PC-9 (cell line): ENCODE data around the gene RAP2B. TPM values are rescaled to one million over a fixed set of nuclear protein-coding genes. Genes with fewer than 3 reads are reported as not detected.
A peak's percentile ranks its signal among the peaks of the same experiment; 100 is the strongest.

Experiments
- BruUV-seq: library from RNA; stranded (reverse); fragments of 400-500 nt; replicated peaks from 2 replicates; lab custom pipeline; 2021; lab: Mats Ljungman, UMichigan
- CTCF ChIA-PET: fragments of 300-600 bp; sonication (Branson Sonifier 250); formaldehyde crosslinking; loops from one replicate; lab custom pipeline; 2022; ENCODE audit warnings: antibody characterized with exemption; lab: Charles Lee
- POLR2A ChIA-PET: fragments of 300-600 bp; sonication (Branson Sonifier 250); formaldehyde crosslinking; loops from one replicate; lab custom pipeline; 2022; ENCODE audit warnings: antibody characterized with exemption; ENCODE audit not compliant: unreplicated experiment; lab: Charles Lee
- DNase-seq, 2 experiments: peaks; one replicate each; pipeline versions ENCODE4 v3.0.0 to v3.0.0-alpha.2; 2015 to 2022; ENCODE audit warnings: mixed read lengths in 1 of 2
- H2AFZ ChIP-seq: fragments of 200-600 bp; sonication (generic); 2 replicates; pipeline ENCODE4 v1.8.1; 2017; ENCODE audit warnings: antibody characterized with exemption
- H3F3A ChIP-seq: fragments of 200-600 bp; sonication (generic); 2 replicates; pipeline ENCODE4 v1.8.1; 2017; ENCODE audit warnings: antibody characterized with exemption, mild to moderate bottlenecking, low read depth; ENCODE audit not compliant: insufficient read depth
- H3K27ac ChIP-seq: fragments of 200-600 bp; sonication (generic); 2 replicates; pipeline ENCODE4 v1.6.1; 2016; ENCODE audit warnings: mixed run types
- H3K27me3 ChIP-seq: fragments of 200-600 bp; sonication (generic); 2 replicates; pipeline ENCODE4 v1.6.1; 2016; ENCODE audit warnings: low read depth, mixed run types; ENCODE audit not compliant: insufficient read depth
- H3K36me3 ChIP-seq: fragments of 200-600 bp; sonication (generic); 2 replicates; pipeline ENCODE4 v1.6.1; 2016; ENCODE audit warnings: low read depth, mixed run types
- H3K4me1 ChIP-seq: fragments of 200-600 bp; sonication (generic); replicated peaks from 2 replicates; pipeline ENCODE4 v1.6.1; 2016; ENCODE audit warnings: mixed run types; ENCODE audit not compliant: insufficient read depth
- H3K4me2 ChIP-seq: fragments of 200-600 bp; sonication (generic); 2 replicates; pipeline ENCODE4 v1.6.1; 2017; ENCODE audit warnings: mixed run types
- H3K4me3 ChIP-seq: fragments of 200-600 bp; sonication (generic); 2 replicates; pipeline ENCODE4 v1.6.1; 2016; ENCODE audit warnings: mixed run types
- H3K79me2 ChIP-seq: fragments of 200-600 bp; sonication (generic); 2 replicates; pipeline ENCODE4 v1.6.1; 2017; ENCODE audit warnings: low read depth, mixed run types
- H3K9me2 ChIP-seq: fragments of 200-600 bp; sonication (generic); 2 replicates; pipeline ENCODE4 v1.8.1; 2017; ENCODE audit warnings: mild to moderate bottlenecking; ENCODE audit not compliant: insufficient read depth
- H3K9me3 ChIP-seq: fragments of 200-600 bp; sonication (generic); 2 replicates; pipeline ENCODE4 v1.8.1; 2016; ENCODE audit warnings: low read depth; ENCODE audit not compliant: insufficient read depth
- H4K20me1 ChIP-seq: fragments of 200-600 bp; sonication (generic); 2 replicates; pipeline ENCODE4 v1.8.1; 2017; ENCODE audit not compliant: insufficient read depth
- EZH2 ChIP-seq: fragments of 200-600 bp; sonication (generic); IDR thresholded peaks from 2 replicates; pipeline ENCODE4 v1.8.0; 2017; ENCODE audit warnings: antibody characterized with exemption, low read depth
- intact Hi-C: fragments of 100-400 bp; cut with micrococcal nuclease; formaldehyde crosslinking; loops from one replicate; pipeline ENCODE4 v1.10.0; 2022; ENCODE audit not compliant: unreplicated experiment
- total RNA-seq: library from RNA; stranded (reverse); gene quantifications from 2 replicates; pipeline ENCODE4 v1.2.3, GENCODE V29; 2021
- TF ChIP-seq, protein P1 (sequence below): fragments of 200-600 bp; sonication (generic); conservative IDR thresholded peaks from 2 replicates; pipeline ENCODE4 v1.6.1; 2017; ENCODE audit warnings: mixed run types, antibody characterized with exemption, mild to moderate bottlenecking, moderate library complexity

RAP2B gene
- total RNA-seq, 1 experiment from 2014 or later = 31.1 TPM

DNA sequence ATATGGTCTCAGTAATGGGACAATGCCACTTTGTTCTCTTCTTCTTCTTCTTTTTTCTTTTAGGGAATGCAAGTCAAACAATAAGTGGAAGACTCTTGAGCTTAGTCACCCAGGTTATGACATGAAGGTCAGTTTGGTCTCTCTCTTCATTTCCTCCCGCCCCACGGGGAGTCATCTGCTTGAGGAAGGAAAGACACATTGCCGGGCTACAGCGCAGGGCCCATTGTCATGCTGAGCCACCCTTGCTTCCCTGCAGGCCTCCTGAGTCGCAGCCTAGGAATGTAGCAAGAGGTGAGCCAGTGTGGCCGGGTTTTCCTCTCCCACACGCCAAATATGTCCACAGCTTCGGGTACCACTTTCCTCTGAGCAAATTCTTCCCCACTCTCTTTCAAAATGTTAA lies 47.6 kb downstream of the RAP2B start:
- no TSS peak for BruUV-seq
- H3K9me2 ChIP-seq = no peaks in the 10 kb centered on the region
- no peaks in the 10 kb centered on the region for H3K79me2 ChIP-seq
- peak overlapping the region; percentile 35; the same call in 1 of the 2 replicates for H3K4me3 ChIP-seq
- TF ChIP-seq EZH2 = no peak
- TF ChIP-seq, protein P1, sequence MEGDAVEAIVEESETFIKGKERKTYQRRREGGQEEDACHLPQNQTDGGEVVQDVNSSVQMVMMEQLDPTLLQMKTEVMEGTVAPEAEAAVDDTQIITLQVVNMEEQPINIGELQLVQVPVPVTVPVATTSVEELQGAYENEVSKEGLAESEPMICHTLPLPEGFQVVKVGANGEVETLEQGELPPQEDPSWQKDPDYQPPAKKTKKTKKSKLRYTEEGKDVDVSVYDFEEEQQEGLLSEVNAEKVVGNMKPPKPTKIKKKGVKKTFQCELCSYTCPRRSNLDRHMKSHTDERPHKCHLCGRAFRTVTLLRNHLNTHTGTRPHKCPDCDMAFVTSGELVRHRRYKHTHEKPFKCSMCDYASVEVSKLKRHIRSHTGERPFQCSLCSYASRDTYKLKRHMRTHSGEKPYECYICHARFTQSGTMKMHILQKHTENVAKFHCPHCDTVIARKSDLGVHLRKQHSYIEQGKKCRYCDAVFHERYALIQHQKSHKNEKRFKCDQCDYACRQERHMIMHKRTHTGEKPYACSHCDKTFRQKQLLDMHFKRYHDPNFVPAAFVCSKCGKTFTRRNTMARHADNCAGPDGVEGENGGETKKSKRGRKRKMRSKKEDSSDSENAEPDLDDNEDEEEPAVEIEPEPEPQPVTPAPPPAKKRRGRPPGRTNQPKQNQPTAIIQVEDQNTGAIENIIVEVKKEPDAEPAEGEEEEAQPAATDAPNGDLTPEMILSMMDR = no peak
- POLR2A ChIA-PET = interaction anchor here (0.5 to 0.6 kb wide), 3 partner anchors 49 to 336 kb away, joined by 3 to 5 read pairs (median 5); no protein-coding TSS in a partner anchor
- intact Hi-C loops = loop anchor here (1.0 kb wide), 1 partner anchor 75 kb away; no protein-coding TSS in a partner anchor
- peaks cover 27% of the 10 kb centered on the region for H3F3A ChIP-seq
- H3K4me1 ChIP-seq = peaks cover 34% of the 10 kb centered on the region
- CTCF ChIA-PET = interaction anchor here (0.6 kb wide), 2 partner anchors 45 to 460 kb away, joined by 3 read pairs; no protein-coding TSS in a partner anchor
- DNase-seq = peak; percentile 82 to 96
- H3K27me3 ChIP-seq = no peaks in the 10 kb centered on the region
- peak overlapping the region; percentile 84 for H3K27ac ChIP-seq
- H3K4me2 ChIP-seq = peak overlapping the region; percentile 66
- no peaks in the 10 kb centered on the region for H4K20me1 ChIP-seq
- no peaks in the 10 kb centered on the region for H3K9me3 ChIP-seq
- H2AFZ ChIP-seq = peak overlapping the region; percentile 73
- H3K36me3 ChIP-seq = no peaks in the 10 kb centered on the region

DNA sequence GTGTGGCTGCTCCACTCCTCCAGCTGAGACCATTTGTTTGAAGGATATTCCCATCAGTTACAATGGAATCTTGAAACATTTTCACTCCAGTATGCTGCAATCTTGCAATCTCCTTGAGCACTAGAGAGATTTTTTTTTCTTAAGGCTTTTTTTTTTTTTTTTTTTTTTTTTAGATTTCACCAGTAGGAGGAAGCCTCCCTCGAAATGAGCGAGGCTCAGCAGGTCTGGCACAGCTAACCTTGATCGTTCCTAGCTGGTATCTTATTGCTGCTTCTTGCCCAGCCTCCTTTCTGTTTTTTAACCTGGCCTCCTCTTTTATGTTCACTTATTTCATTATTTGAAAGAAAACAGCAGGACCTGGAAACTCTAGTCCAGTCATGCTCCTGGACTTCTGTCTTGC lies 48.1 kb downstream of the RAP2B start:
- H3K36me3 ChIP-seq = no peaks in the 10 kb centered on the region
- H3K27me3 ChIP-seq = no peaks in the 10 kb centered on the region
- peaks cover 34% of the 10 kb centered on the region for H3K4me1 ChIP-seq
- H3K9me2 ChIP-seq = no peaks in the 10 kb centered on the region
- H3K9me3 ChIP-seq = no peaks in the 10 kb centered on the region
- H3K4me2 ChIP-seq = peak overlapping the region; percentile 66
- no peaks in the 10 kb centered on the region for H4K20me1 ChIP-seq
- TF ChIP-seq, protein P1 = no peak
- no peak for TF ChIP-seq EZH2
- CTCF ChIA-PET = interaction anchor here (0.6 to 0.7 kb wide), 2 partner anchors 387 to 460 kb away, joined by 3 to 23 read pairs; no protein-coding TSS in a partner anchor
- BruUV-seq = no TSS peak
- peak overlapping the region; percentile 84 for H3K27ac ChIP-seq
- intact Hi-C loops = loop anchor here (2.0 kb wide), 1 partner anchor 71 kb away; no protein-coding TSS in a partner anchor
- H2AFZ ChIP-seq = peak overlapping the region; percentile 73
- H3F3A ChIP-seq = peaks cover 27% of the 10 kb centered on the region
- no peaks in the 10 kb centered on the region for H3K79me2 ChIP-seq
- peak; percentile 16 to 59 for DNase-seq
- H3K4me3 ChIP-seq = peak overlapping the region; percentile 35; the same call in 1 of the 2 replicates
- POLR2A ChIA-PET = interaction anchor here (0.5 to 1.1 kb wide), 5 partner anchors 11 to 335 kb away, joined by 3 to 32 read pairs (median 5); no protein-coding TSS in a partner anchor

DNA sequence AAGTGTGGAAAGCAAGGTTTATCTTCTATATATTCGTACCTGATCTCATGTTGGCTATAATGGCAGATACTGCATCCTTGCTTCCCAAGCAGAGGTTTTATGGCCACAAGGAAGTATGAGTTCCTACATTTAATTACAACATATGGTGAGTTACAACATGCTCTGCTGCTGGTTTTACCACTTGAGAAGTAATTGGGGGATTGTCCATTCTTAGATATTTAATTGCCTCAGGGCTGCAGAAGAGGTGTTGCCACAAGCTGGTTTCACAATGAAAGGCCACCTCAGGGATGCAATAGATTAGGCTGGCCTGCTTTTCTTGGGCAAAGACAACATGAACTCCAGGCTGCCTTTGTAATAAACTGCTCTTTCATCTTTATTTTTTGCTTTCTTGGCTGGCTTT lies 48.6 kb downstream of the RAP2B start:
- no peaks in the 10 kb centered on the region for H4K20me1 ChIP-seq
- peaks cover 34% of the 10 kb centered on the region for H3K4me1 ChIP-seq
- DNase-seq = peak; percentile 32 to 98
- intact Hi-C loops = loop anchor here (2.0 kb wide), 1 partner anchor 72 kb away; no protein-coding TSS in a partner anchor
- ChIA-PET CTCF (interaction anchor here (0.7 kb wide), 1 partner anchor 386 kb away, joined by 23 read pairs; no protein-coding TSS in a partner anchor), POLR2A (interaction anchor here (0.7 to 1.1 kb wide), 2 partner anchors 11 to 38 kb away, joined by 7 to 32 read pairs; no protein-coding TSS in a partner anchor)
- H3K9me3 ChIP-seq = no peaks in the 10 kb centered on the region
- H3K9me2 ChIP-seq = no peaks in the 10 kb centered on the region
- no peaks in the 10 kb centered on the region for H3K36me3 ChIP-seq
- peak overlapping the region; percentile 24; the same call in 1 of the 2 replicates for H3K4me3 ChIP-seq
- TF ChIP-seq, protein P1 = no peak
- no peak for TF ChIP-seq EZH2
- H3K27ac ChIP-seq = peak overlapping the region; percentile 84
- H3K27me3 ChIP-seq = no peaks in the 10 kb centered on the region
- BruUV-seq = no TSS peak
- H2AFZ ChIP-seq = no peak overlapping the region
- H3K4me2 ChIP-seq = peak overlapping the region; percentile 66
- no peaks in the 10 kb centered on the region for H3K79me2 ChIP-seq
- H3F3A ChIP-seq = peaks cover 27% of the 10 kb centered on the region
